DOHH2 (cell line): ENCODE measurements around the gene SFXN5.

ENCODE experiments used
- EZH2phosphoT487 ChIP-seq: fragments of 200-600 bp; sonication (generic); IDR thresholded peaks from 2 replicates; pipeline ENCODE4 v1.6.1; 2017; ENCODE audit warnings: borderline replicate concordance, mild to moderate bottlenecking, antibody characterized with exemption, low read length, moderate library complexity, mixed read lengths
- TF ChIP-seq, protein P1 (sequence below): fragments of 200-600 bp; sonication (generic); IDR thresholded peaks from one replicate; pipeline ENCODE4 v1.5.1; 2014; ENCODE audit warnings: antibody characterized with exemption, mild to moderate bottlenecking, low read depth, low read length; ENCODE audit not compliant: poor library complexity, severe bottlenecking

DNA sequence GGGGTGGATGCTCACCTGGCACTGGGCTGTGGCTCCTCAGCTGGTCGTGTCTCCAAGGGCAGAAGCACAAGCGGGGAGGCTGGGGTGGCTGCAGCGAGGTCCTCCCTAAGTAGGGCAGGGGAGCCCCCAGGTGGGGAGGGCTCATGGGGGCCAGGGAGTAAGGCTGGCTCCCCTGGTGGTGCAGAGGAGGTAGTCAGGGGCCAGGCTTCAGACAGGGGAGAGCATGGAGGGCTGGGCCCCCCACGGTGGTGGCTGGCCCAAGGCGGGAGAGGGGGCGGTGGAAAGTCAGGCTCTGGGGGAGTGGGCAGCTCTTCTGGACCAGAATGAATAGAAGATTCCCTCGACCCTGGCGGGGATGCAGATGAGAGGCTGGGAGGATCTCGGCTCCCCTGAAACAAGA lies 8.1 kb upstream of the SFXN5 start:
- TF ChIP-seq, protein P1, sequence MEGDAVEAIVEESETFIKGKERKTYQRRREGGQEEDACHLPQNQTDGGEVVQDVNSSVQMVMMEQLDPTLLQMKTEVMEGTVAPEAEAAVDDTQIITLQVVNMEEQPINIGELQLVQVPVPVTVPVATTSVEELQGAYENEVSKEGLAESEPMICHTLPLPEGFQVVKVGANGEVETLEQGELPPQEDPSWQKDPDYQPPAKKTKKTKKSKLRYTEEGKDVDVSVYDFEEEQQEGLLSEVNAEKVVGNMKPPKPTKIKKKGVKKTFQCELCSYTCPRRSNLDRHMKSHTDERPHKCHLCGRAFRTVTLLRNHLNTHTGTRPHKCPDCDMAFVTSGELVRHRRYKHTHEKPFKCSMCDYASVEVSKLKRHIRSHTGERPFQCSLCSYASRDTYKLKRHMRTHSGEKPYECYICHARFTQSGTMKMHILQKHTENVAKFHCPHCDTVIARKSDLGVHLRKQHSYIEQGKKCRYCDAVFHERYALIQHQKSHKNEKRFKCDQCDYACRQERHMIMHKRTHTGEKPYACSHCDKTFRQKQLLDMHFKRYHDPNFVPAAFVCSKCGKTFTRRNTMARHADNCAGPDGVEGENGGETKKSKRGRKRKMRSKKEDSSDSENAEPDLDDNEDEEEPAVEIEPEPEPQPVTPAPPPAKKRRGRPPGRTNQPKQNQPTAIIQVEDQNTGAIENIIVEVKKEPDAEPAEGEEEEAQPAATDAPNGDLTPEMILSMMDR: no peak
- no peak for TF ChIP-seq EZH2phosphoT487
